MG63 (cell line): Measurements from ENCODE around the gene PITPNC1. TPM values are rescaled to one million over a fixed set of nuclear protein-coding genes. Genes with fewer than 3 reads are reported as not detected.
"Not testable (repeated sequence)": the region's sequence is repeated elsewhere in the genome, so short reads cannot be mapped to it uniquely, and the experiment has no call there.

Source experiments
- DNase-seq: peaks from one replicate; pipeline ENCODE4 v3.0.0-alpha.2; 2020
- H3K27me3 ChIP-seq: fragments of 250-450 bp; sonication (Bioruptor Pico); 2 replicates; pipeline ENCODE4 v1.5.1; 2020; ENCODE audit warnings: mild to moderate bottlenecking, moderate library complexity
- H3K36me3 ChIP-seq: fragments of 250-450 bp; sonication (Bioruptor Pico); 2 replicates; pipeline ENCODE4 v1.5.1; 2020; ENCODE audit warnings: mild to moderate bottlenecking, moderate library complexity
- H3K4me3 ChIP-seq: fragments of 250-450 bp; sonication (Bioruptor Pico); 2 replicates; pipeline ENCODE4 v1.5.1; 2020; ENCODE audit warnings: mild to moderate bottlenecking, moderate library complexity
- H3K9me3 ChIP-seq: fragments of 250-450 bp; sonication (Bioruptor Pico); 2 replicates; pipeline ENCODE4 v1.5.1; 2020; ENCODE audit warnings: mild to moderate bottlenecking, moderate library complexity
- total RNA-seq: library from RNA; depleted of rRNA; stranded (reverse); fragments of >200 nt; shearing (Covaris generic); gene quantifications from 2 replicates; pipeline ENCODE4 v1.2.3, GENCODE V29; 2014; ENCODE audit warnings: low replicate concordance

The PITPNC1 gene
- total RNA-seq, 1 experiment from 2014 or later = 0.99 TPM

DNA sequence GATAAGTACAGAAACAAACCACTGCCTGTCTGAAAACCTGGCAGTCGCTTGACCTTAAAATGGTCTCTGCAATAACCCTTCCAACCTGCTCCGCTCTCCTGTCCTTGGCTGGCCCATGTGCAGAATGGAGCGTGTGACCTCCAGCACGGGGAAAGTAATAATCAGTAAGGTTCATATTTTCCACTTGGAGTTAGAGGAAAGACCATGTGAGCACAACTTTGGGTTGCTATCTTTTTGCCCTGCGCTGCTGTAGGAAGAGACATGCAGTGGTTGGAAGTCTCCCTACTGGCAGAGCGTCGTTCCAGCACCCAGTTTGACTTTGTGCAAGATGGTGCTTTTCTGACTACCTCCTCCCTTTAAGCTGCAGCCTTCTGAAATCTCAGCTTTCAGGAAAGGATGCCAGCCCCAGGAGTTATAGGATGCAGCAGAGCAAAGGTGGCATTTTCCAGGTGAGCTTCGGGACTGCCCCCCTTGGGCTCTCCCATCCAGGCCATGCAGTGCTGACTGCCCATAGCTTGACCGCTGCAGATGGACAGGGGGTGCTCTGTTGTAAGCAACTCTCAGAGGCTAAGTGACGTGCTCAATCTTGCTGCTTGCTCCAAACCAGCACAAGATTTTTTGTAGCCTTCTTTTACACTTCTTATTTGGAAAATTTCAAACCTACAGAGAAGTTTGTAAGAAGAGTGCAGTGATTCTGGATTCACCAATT is 230.0 kb downstream of the PITPNC1 start:
- DNase-seq = no peak
- H3K27me3 ChIP-seq = peaks cover 12% of the 10 kb centered on the region
- no peaks in the 10 kb centered on the region for H3K36me3 ChIP-seq
- no peak overlapping the region for H3K4me3 ChIP-seq
- no peaks in the 10 kb centered on the region for H3K9me3 ChIP-seq

DNA sequence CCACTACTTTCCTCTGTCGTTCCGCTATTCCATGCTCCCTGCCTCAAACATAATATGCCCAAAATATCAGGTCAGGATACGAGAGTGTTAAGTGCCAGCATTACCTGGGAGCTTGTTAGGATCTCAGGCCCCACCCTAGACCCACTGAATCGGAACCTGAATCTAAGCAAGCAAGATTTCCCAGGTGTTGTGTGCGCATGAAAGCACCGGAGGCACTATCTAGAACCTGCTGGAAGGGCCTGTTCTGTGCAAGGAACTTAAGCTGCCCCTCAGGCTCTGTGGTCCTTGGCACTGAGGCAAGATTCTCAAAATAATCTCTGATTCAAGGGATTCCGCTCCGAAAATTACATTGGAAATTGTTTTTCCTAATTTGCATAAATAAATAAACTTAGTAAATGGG is 233.0 kb downstream of the PITPNC1 start:
- no peak overlapping the region for H3K4me3 ChIP-seq

DNA sequence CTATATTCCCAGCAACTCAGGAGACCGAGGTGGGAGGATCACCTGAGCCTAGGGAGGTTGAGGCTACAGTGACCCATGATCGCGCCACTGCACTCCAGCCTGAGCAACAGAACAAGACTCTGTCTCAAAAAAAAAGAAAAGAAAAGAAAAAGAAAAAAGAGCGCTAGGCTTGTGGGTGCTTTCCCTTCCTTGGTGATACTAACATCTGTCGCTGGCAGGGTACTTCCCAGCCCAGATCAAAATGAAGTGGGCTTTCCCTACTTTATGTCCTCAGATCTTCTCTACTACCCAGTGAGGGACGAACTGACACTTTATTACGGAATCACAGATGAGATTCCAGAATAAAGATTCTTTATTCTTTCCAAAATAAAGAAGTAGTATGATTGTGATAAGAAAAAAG is 236.9 kb downstream of the PITPNC1 start:
- no peak overlapping the region for H3K4me3 ChIP-seq
- no peaks in the 10 kb centered on the region; the same call in 1 of the 2 replicates for H3K27me3 ChIP-seq
- no peaks in the 10 kb centered on the region for H3K36me3 ChIP-seq
- no peak for DNase-seq
- no peaks in the 10 kb centered on the region for H3K9me3 ChIP-seq

More for the DNA sequence above, 233.0 kb downstream of the PITPNC1 start:
- Histone ChIP-seq H3K9me3 (no peaks in the 10 kb centered on the region), H3K36me3 (no peaks in the 10 kb centered on the region), H3K27me3 (peaks cover 11% of the 10 kb centered on the region)
- DNase-seq = no peak

DNA sequence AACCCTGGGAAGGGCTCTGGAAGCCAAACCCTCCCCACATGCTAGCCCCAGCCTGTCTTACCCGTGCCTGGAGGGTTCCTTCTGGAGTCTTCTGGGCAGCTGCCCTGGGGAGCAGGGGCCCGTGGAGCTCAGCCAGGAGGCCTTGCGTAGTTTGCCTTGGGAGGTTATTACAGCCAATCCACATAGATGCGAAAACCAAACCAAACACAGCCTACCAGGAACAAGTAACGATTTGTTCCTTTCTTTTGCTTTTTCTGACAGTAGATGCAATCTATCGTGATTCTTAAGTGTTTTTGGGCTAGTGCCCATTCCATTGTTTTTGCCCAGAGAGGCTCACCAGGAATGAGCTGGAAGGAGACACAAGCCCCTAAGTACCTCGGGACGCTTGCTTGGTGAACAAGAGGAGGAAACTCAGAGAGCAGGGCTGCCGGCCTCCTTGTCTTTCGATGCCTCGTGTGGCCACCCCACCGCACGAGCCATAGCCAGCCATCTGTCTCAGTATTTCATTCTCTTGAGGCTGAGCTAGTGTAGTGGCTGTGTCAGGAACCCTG is 238.0 kb downstream of the PITPNC1 start:
- no peak for DNase-seq
- Histone ChIP-seq H3K4me3 (no peak overlapping the region), H3K27me3 (no peaks in the 10 kb centered on the region; the same call in 1 of the 2 replicates), H3K36me3 (no peaks in the 10 kb centered on the region), H3K9me3 (no peaks in the 10 kb centered on the region)

DNA sequence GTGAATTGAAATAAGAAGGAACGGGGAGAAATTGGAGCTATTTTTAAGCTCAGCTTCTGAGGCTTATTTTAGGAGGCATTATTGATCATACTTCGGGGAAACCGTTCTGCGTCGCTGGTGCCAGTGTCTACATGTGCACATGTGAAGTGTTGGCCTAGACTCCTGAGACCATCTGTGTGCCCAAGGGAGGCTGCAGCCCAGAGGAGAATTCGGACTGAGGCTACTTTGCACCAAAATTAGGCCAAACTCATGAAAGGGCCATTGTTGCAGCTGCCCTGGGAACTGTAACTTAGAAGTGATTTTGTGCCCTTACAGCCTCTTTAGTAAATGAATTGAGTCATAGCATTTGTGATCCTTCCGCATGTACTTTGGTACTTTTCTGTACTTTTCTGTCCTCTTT is 238.7 kb downstream of the PITPNC1 start:
- no peaks in the 10 kb centered on the region; the same call in 1 of the 2 replicates for H3K27me3 ChIP-seq

DNA sequence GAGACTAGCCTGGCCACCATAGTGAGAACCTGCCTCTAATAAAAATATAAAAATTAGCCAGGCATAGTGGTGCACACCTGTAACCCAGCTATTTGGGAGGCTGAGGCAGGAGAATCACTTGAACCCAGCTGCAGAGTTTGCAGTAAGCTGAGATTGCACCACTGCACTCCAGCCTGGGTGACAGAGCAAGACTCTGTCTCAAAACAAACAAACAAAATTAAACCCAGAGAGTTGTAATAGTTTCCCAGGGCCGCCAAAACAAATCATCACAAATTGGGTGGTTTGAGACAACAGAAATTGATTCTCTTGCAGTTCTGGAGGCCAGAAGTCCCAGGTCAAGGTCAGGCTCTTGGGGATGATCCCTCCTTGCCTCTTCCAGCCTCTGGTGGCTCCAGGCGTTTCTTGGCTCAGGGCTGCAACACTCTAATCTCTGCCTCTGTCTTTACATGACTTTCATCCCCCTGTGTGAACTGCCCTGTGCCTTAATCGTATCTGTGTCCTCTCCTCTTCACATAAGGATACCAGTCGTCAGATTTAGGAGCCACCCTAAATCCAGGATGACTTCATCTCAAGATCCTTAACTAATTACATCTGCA is 240.3 kb downstream of the PITPNC1 start:
- H3K4me3 ChIP-seq = no peak overlapping the region
- H3K27me3 ChIP-seq = no peaks in the 10 kb centered on the region; the same call in 1 of the 2 replicates
- no peaks in the 10 kb centered on the region for H3K36me3 ChIP-seq
- no peaks in the 10 kb centered on the region for H3K9me3 ChIP-seq
- no peak for DNase-seq

More for the DNA sequence above, 238.7 kb downstream of the PITPNC1 start:
- H3K36me3 ChIP-seq = no peaks in the 10 kb centered on the region
- H3K4me3 ChIP-seq = no peak overlapping the region
- DNase-seq = no peak
- H3K9me3 ChIP-seq = no peaks in the 10 kb centered on the region

DNA sequence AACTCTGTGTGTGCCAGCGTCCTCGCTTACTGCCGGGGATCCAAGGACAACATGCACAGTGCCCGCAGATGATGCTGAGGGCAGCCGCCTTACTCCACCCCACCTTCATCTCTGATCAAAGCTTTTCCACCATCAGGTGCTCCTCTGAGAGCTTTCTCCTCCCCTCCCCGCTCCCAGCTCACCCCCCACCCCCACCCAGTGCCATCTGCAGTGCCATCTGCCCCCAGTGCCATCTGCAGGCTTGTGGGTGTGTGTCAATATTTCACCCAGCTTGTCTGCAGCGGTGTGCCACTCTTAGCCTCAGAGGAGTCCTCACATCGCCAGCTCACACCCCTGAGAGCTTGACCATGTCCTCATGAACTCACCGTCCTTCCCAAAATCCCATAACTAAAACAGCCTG is 242.5 kb downstream of the PITPNC1 start:
- H3K36me3 ChIP-seq = no peaks in the 10 kb centered on the region
- H3K9me3 ChIP-seq = no peaks in the 10 kb centered on the region
- DNase-seq = no peak
- H3K4me3 ChIP-seq = no peak overlapping the region
- H3K27me3 ChIP-seq = peaks cover 2% of the 10 kb centered on the region; the same call in 1 of the 2 replicates

DNA sequence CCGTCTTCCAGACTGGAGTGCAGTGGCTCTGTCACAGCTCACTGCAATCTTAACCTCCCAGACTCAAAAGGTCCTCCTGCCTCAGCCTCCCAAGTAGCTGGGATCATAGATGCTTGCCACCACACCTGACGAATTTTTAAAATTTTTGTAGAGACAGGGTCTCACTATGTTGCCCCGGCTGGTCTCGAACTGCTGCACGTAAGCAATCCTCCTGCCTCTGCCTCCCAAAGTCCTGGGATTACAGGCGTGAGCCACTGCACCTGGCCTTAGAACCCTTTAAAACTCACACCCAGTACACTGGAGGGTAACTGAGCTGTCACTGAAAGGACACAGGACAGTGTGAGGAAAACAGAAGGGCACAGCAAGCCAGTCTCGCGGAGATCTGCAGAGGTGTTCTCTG is 243.0 kb downstream of the PITPNC1 start:
- Histone ChIP-seq H3K27me3 (peaks cover 7% of the 10 kb centered on the region; the same call in 1 of the 2 replicates), H3K36me3 (no peaks in the 10 kb centered on the region), H3K4me3 (no peak overlapping the region), H3K9me3 (no peaks in the 10 kb centered on the region)
- no peak for DNase-seq

DNA sequence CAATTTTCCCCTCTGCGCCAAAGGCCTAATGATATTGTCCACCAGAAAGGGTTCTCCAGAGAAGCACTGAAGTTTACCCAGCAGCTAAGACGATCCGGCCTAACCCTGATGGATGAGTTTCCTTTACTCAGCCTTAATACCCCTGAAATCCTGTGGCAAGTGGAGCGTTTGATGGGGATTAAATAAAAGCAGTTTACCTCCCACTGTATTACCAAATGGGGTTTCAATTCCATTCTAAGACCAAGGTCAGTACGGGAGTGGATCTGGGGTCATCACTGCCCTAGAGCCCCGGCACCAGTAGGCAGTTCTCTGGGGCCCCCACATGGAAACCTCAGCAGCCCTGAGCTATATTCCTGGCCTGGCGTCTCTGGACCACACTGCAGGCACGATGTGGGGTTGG is 243.6 kb downstream of the PITPNC1 start:
- no peak for DNase-seq
- Histone ChIP-seq H3K36me3 (no peaks in the 10 kb centered on the region), H3K4me3 (no peak overlapping the region), H3K9me3 (no peaks in the 10 kb centered on the region), H3K27me3 (peaks cover 8% of the 10 kb centered on the region; the same call in 1 of the 2 replicates)

DNA sequence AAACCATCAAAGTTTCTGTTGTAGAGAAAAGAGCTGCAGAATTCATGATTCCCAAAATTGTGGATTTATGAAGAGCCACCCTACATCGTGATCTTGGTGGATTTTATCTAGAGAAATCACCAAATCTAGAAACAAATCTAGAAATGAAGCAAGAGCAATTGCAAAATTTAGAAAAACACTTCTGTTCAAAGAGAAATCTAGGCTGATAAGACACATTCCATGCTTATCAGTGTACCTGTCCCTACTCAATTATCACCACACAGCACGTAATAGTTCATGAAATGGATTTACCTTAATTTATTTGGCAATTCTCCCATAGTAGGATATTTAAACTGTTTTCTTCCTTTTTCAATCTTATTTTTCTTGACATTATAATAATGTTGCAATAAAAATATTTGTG is 246.7 kb downstream of the PITPNC1 start:
- no peak for DNase-seq
- Histone ChIP-seq H3K27me3 (peaks cover 8% of the 10 kb centered on the region; the same call in 1 of the 2 replicates), H3K9me3 (no peaks in the 10 kb centered on the region), H3K4me3 (no peak overlapping the region), H3K36me3 (no peaks in the 10 kb centered on the region)

DNA sequence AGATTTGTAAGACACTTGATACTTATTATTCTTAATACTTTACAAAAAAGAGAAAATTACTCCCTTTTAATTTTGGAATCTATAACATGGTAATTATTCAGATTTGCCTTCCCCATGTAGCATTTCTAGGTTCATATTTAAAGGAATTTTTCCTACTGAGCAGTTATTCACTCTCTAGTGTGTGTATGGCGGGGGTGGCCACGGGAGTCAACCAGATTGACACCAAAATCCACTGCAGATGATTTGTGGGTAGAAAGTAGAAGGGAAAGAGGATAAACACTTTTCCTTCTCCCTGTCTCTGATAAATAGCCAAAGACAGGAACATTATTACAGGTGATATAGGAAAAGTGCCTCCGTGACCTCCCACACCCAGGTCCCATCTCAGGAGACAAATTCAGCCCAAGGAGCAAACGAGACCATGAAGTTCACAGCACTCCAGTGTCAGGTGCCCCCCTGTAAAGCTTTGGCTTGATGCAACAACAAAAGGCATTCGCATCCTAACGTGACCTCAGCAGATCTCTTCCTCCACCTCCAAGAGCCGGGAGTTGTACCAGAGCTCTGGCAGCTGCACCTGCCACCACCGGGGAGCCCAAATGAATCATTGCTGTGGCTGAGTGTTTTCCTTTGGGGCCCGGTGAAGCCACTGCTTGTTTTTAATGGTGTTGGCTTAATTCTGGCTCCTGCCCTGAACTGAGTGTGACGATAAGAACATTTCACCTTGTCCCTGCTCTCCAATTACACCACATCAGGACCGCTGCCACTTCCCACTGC is 248.0 kb downstream of the PITPNC1 start:
- Histone ChIP-seq H3K9me3 (no peaks in the 10 kb centered on the region), H3K27me3 (peaks cover 8% of the 10 kb centered on the region; the same call in 1 of the 2 replicates), H3K4me3 (no peak overlapping the region), H3K36me3 (no peaks in the 10 kb centered on the region)
- peak; percentile 24 for DNase-seq

DNA sequence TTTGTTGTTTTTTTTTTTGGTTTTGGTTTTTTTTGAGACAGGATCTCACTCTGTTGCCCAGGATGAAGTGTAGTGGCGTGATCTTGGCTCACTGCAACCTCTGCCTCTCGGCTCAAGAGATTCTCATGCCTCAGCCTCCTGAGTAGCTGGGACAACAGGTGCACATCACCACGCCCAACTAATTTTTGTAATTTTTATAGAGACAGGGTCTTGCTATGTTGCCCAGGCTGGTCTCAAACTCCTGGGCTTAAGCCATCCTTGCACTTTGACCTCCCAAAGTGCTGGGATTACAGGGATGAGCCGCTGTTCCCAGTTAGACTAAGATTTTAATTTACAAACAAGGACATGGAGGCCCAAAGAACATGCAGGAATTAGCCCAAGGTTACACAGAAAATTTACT is 248.9 kb downstream of the PITPNC1 start:
- no peak for DNase-seq
- peaks cover 8% of the 10 kb centered on the region; the same call in 1 of the 2 replicates for H3K27me3 ChIP-seq
- no peak overlapping the region for H3K4me3 ChIP-seq
- no peaks in the 10 kb centered on the region for H3K9me3 ChIP-seq
- no peaks in the 10 kb centered on the region for H3K36me3 ChIP-seq

DNA sequence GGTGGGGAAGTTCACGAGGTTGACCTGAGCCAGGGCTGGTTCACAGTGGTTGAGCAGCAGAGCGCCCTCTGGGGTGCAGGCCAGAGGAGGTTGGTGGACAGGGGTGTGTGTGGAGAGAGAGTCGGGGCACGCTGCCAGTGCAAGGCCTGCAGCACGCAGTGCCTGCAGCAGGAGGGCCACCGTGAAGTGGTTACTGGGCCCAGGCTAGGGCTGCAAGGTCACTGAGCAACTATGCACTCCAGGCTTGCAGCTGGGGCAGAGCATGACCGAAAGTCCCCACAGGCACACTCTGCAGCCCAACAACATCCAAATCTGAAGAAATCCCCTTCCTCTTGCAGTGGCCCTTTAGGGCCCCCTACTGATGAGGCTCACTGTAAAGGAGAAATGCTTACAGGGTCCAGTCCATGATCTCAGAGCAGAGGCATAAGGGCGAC is 251.5 kb downstream of the PITPNC1 start:
- Histone ChIP-seq H3K36me3 (no peaks in the 10 kb centered on the region), H3K9me3 (no peaks in the 10 kb centered on the region), H3K4me3 (no peak overlapping the region), H3K27me3 (peaks cover 8% of the 10 kb centered on the region; the same call in 1 of the 2 replicates)
- DNase-seq = peak; percentile 40

DNA sequence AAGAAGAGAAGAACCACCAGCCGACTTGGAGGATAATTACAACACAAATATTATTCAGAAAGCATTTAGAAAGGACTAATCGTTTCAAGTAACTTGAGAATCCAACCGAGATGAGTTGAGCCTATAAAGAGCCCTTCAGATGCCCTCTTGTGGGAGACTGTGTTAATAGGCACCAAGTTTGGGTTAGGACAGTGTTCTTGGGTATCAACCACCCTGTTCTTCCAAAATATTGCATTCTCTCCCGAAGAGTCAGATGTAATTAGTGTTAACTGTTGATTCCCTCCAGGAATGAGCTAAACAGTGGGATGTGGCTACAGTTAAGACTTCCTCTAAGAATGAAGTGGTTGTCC is 252.9 kb downstream of the PITPNC1 start:
- H3K9me3 ChIP-seq = no peaks in the 10 kb centered on the region
- no peak for DNase-seq
- H3K36me3 ChIP-seq = no peaks in the 10 kb centered on the region
- H3K4me3 ChIP-seq = no peak overlapping the region
- H3K27me3 ChIP-seq = peaks cover 2% of the 10 kb centered on the region; the same call in 1 of the 2 replicates

DNA sequence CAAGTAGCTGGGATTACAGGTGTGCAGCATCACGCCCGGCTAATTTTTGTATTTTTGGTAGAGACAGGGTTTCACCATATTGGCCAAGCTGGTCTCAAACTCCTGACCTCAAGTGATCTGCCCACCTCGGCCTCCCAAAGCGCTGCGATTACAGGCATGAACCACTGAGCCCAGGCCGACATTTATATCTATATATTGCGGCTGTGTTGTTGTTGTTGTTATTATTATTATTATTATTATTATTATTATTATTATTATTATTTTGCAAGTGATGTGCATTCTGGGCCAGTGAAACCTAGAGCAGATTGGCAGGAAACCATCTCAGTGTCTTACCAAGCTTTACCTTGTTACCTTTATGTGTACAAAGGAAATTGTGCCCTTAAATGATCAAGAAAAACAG is 253.8 kb downstream of the PITPNC1 start:
- H3K36me3 ChIP-seq, H3K4me3 ChIP-seq, DNase-seq, H3K9me3 ChIP-seq, H3K27me3 ChIP-seq: not testable (repeated sequence)

DNA sequence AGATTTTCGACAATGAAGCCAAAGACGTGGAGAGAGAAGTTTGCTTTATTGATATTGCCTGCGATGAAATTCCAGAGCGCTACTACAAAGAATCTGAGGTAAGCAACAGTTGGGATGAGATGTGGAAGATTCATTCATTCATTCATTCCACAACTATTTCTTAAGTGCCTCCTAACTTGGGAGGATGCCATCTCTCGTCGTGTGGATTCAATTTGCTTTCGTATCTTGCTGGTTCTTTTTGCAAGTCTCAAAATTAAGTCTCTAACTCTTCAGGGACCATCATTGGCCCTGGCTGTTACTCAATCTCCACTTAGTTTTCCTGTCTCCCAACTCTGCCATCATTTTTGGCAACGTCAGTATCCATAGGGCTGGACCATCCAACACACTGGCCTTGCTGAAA is 255.1 kb downstream of the PITPNC1 start:
- H3K27me3 ChIP-seq = no peaks in the 10 kb centered on the region
- no peak overlapping the region for H3K4me3 ChIP-seq
- no peaks in the 10 kb centered on the region for H3K9me3 ChIP-seq
- no peaks in the 10 kb centered on the region for H3K36me3 ChIP-seq
- no peak for DNase-seq

DNA sequence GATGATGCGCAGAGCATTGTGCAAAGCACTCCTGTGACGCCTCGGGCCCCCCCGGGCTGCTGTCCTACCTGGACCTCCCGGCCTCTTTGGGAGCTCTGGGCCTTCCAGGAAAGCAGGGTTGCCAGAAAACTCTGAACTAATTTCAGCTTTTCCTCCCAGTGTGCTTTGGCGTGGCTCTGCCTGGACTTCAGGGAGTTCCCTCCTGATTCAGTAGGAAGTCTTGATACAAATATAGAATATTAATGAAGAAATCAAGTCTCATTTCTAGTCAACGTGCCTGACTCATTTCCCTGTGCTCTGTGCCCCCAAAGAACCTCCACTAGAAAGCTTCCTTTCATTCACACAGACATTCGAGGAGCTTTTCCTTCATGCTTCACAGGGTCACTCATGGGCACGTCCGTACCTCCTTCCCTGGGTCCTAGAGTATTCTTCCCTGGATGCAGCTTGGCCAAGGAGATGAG is 256.7 kb downstream of the PITPNC1 start:
- Histone ChIP-seq H3K27me3 (no peaks in the 10 kb centered on the region), H3K36me3 (no peaks in the 10 kb centered on the region), H3K9me3 (no peaks in the 10 kb centered on the region), H3K4me3 (no peak overlapping the region)
- no peak for DNase-seq
